B cell (primary cell): ENCODE data around the gene ELANE.

Experiments used
- CTCF ChIP-seq: fragments of 200-600 bp; IDR thresholded peaks from one replicate; pipeline ENCODE4 v1.8.0; 2022; ENCODE audit warnings: antibody characterized with exemption, mild to moderate bottlenecking
- EZH2 ChIP-seq: IDR thresholded peaks from 2 replicates; pipeline ENCODE4 v1.6.1; 2012; ENCODE audit warnings: borderline replicate concordance, low read depth, mild to moderate bottlenecking, moderate library complexity, low read length; ENCODE audit not compliant: insufficient read depth, poor library complexity, severe bottlenecking

- TF ChIP-seq CTCF (no peak), EZH2 (no peak)
Measured at GRCh38 chr19:881385-882071, 29.4 kb downstream of the ELANE start.
